ENCODE results near the gene SLC25A39. TPM values are rescaled to one million over a fixed set of nuclear protein-coding genes. Genes with fewer than 3 reads are reported as not detected.

The SLC25A39 gene
- total RNA-seq, 1 experiment from 2014 or later, result 164 TPM

DNA sequence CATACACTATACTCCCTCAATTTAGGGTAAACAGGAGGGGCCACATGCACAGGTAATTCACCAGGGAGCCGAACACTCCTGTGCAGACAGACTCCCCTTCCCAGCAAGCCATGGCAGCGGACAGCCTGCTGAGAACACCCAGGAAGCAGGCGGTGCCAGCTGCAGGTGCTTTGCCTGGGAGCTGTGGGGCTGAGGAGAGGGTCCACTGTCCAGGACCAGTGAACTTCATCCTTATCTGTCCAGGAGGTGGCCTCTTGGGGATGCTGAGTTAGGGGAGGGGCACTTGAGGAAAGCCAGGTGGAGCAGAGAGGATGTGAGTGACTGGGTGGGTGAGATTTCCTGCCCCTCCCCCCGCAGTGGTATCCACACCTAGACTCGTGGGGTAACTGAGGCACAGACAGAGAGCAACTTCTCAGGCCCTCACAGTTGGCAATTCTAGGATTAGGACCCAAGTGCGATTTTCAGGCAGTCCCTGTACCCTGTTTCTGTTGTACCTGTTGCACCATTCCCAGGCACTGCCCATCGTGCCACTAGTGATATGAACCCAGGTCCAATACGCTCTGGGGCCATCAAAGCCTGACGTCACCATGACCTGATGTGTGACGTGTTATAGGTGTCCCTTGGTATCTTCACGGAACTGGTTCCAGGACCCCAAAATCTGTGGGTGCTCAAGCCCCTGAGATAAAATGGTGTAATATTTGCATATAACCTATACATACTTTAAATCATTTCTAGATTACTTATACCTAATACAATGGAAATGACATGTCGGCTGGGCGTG is 21.6 kb upstream of the SLC25A39 start:
- intact Hi-C loops (cut with micrococcal nuclease; ENCODE audit: unreplicated experiment), result loop anchor here (10.0 kb wide), 1 partner anchor 271 kb away; the partner anchor contains the start of gene G6PC3

DNA sequence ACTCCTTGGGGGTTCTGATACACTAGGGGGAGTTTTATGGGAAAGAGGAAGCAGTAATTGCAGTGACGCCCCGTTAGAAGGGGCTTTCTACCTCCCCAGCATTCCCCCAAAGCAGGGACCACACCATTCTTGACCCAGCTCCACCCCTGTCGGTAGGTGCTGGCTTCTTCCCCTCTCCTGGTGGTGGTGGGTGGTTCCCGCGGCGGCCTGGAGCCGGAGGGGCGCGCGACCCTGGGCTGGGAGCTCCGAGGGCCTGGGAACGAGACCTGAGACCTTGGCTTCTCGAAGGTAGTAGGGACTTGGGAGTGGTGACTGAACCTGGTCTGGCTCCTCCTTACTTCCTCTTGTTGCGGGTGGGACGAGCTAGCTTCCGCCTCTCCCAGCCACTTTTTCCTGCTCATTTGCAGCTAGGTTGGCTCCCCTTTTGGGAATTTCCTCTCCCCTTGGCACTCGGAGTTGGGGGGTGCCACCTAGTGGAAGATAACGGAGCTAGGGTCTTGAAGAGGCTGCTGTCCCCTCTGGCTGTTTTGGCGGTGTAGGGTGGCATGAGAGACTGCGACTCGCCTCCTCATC is 20.9 kb upstream of the SLC25A39 start:
- H3K27ac ChIP-seq, result peak overlapping the region; percentile 31; the same call in 1 of the 2 replicates
- H3K9me3 ChIP-seq (ENCODE audit: insufficient read depth, low read depth), result no peaks in the 10 kb centered on the region
- H3K9me2 ChIP-seq (ENCODE audit: insufficient read depth), result no peaks in the 10 kb centered on the region
- DNase-seq, result peak; percentile 61 to 63
- H3K4me1 ChIP-seq (replicated peaks; ENCODE audit: insufficient read depth), result peaks cover 15% of the 10 kb centered on the region
- H3K4me2 ChIP-seq, result peak overlapping the region; percentile 93
- H3K27me3 ChIP-seq (ENCODE audit: insufficient read depth, low read depth), result no peaks in the 10 kb centered on the region
- H2AFZ ChIP-seq, result peak overlapping the region; percentile 87
- TF ChIP-seq EZH2 (IDR thresholded peaks at IDR 0.05; ENCODE audit: low read depth), result no peak
- TF ChIP-seq, protein P1, sequence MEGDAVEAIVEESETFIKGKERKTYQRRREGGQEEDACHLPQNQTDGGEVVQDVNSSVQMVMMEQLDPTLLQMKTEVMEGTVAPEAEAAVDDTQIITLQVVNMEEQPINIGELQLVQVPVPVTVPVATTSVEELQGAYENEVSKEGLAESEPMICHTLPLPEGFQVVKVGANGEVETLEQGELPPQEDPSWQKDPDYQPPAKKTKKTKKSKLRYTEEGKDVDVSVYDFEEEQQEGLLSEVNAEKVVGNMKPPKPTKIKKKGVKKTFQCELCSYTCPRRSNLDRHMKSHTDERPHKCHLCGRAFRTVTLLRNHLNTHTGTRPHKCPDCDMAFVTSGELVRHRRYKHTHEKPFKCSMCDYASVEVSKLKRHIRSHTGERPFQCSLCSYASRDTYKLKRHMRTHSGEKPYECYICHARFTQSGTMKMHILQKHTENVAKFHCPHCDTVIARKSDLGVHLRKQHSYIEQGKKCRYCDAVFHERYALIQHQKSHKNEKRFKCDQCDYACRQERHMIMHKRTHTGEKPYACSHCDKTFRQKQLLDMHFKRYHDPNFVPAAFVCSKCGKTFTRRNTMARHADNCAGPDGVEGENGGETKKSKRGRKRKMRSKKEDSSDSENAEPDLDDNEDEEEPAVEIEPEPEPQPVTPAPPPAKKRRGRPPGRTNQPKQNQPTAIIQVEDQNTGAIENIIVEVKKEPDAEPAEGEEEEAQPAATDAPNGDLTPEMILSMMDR (conservative IDR thresholded peaks at IDR 0.05), result peak; percentile 71
- ChIA-PET CTCF (interaction anchor here (0.5 to 1.1 kb wide), 6 partner anchors 19 to 411 kb away, joined by 3 to 8 read pairs (median 4); no protein-coding TSS in a partner anchor), POLR2A (ENCODE audit: unreplicated experiment) (interaction anchor here (0.6 to 1.5 kb wide), 2 partner anchors 19 to 417 kb away, joined by 5 to 7 read pairs; no protein-coding TSS in a partner anchor)
- intact Hi-C loops (cut with micrococcal nuclease; ENCODE audit: unreplicated experiment), result loop anchor here (10.0 kb wide), 1 partner anchor 271 kb away; the partner anchor contains the start of gene G6PC3
- peak overlapping the region; percentile 95 for H3K4me3 ChIP-seq
- BruUV-seq (replicated peaks), result TSS peak; percentile 75
- no peaks in the 10 kb centered on the region for H3K36me3 ChIP-seq (ENCODE audit: low read depth)
- peaks cover 7% of the 10 kb centered on the region; the same call in 1 of the 2 replicates for H3F3A ChIP-seq (ENCODE audit: insufficient read depth, low read depth)
- peaks cover 8% of the 10 kb centered on the region; the same call in 1 of the 2 replicates for H4K20me1 ChIP-seq (ENCODE audit: insufficient read depth)
- H3K79me2 ChIP-seq (ENCODE audit: low read depth), result peaks cover 7% of the 10 kb centered on the region; the same call in 1 of the 2 replicates

More for the DNA sequence above, 21.6 kb upstream of the SLC25A39 start:
- TF ChIP-seq EZH2 (IDR thresholded peaks at IDR 0.05; ENCODE audit: low read depth), result no peak
- TF ChIP-seq, protein P1 (conservative IDR thresholded peaks at IDR 0.05), result peak; percentile 19; the same call in 1 of the 2 replicates
- Histone ChIP-seq H3K36me3 (ENCODE audit: low read depth) (no peaks in the 10 kb centered on the region), H3K4me1 (replicated peaks; ENCODE audit: insufficient read depth) (peaks cover 8% of the 10 kb centered on the region), H3K27ac (no peak overlapping the region), H3K9me3 (ENCODE audit: insufficient read depth, low read depth) (no peaks in the 10 kb centered on the region), H2AFZ (no peak overlapping the region), H3F3A (ENCODE audit: insufficient read depth, low read depth) (peaks cover 2% of the 10 kb centered on the region; the same call in 1 of the 2 replicates), H3K9me2 (ENCODE audit: insufficient read depth) (no peaks in the 10 kb centered on the region), H3K79me2 (ENCODE audit: low read depth) (peaks cover 7% of the 10 kb centered on the region; the same call in 1 of the 2 replicates), H4K20me1 (ENCODE audit: insufficient read depth) (peaks cover 10% of the 10 kb centered on the region; the same call in 1 of the 2 replicates), H3K4me3 (peak overlapping the region; percentile 95; the same call in 1 of the 2 replicates), H3K27me3 (ENCODE audit: insufficient read depth, low read depth) (no peaks in the 10 kb centered on the region), H3K4me2 (peak overlapping the region; percentile 93)
- ChIA-PET CTCF (interaction anchor here (0.5 to 1.1 kb wide), 2 partner anchors 19 to 276 kb away, joined by 3 read pairs; no protein-coding TSS in a partner anchor), POLR2A (ENCODE audit: unreplicated experiment) (interaction anchor here (0.6 to 1.5 kb wide), 2 partner anchors 19 to 416 kb away, joined by 5 to 7 read pairs; no protein-coding TSS in a partner anchor)
- BruUV-seq (replicated peaks), result no TSS peak
- no peak for DNase-seq

GRCh38 chr17:44344939-44345453 is 20.4 kb upstream of the SLC25A39 start, which contains the start of gene GRN:
TSS of gene GRN (plus strand) at chr17:44345302. CDS start at chr17:44349165, 3,863 bp downstream.
- ChIA-PET POLR2A (ENCODE audit: unreplicated experiment) (interaction anchor here (0.7 to 1.5 kb wide), 2 partner anchors 18 to 121 kb away, joined by 4 to 7 read pairs; no protein-coding TSS in a partner anchor), CTCF (interaction anchor here (0.6 to 1.1 kb wide), 6 partner anchors 18 to 412 kb away, joined by 3 to 8 read pairs (median 5); no protein-coding TSS in a partner anchor)
- Histone ChIP-seq H3K4me1 (replicated peaks; ENCODE audit: insufficient read depth) (peaks cover 20% of the 10 kb centered on the region), H3K27me3 (ENCODE audit: insufficient read depth, low read depth) (no peaks in the 10 kb centered on the region), H3F3A (ENCODE audit: insufficient read depth, low read depth) (peaks cover 12% of the 10 kb centered on the region; the same call in 1 of the 2 replicates), H3K79me2 (ENCODE audit: low read depth) (peaks cover 7% of the 10 kb centered on the region; the same call in 1 of the 2 replicates), H3K4me3 (peak within 1 kb of the TSS; percentile 95), H2AFZ (peak within 1 kb of the TSS; percentile 92), H3K9me2 (ENCODE audit: insufficient read depth) (no peaks in the 10 kb centered on the region), H3K4me2 (peak within 1 kb of the TSS; percentile 93), H3K27ac (peak within 1 kb of the TSS; percentile 31; the same call in 1 of the 2 replicates), H3K36me3 (ENCODE audit: low read depth) (no peaks in the 10 kb centered on the region), H3K9me3 (ENCODE audit: insufficient read depth, low read depth) (no peaks in the 10 kb centered on the region), H4K20me1 (ENCODE audit: insufficient read depth) (peaks cover 8% of the 10 kb centered on the region; the same call in 1 of the 2 replicates)
- no TSS peak for BruUV-seq (replicated peaks)
- intact Hi-C loops (cut with micrococcal nuclease; ENCODE audit: unreplicated experiment), result loop anchor here (10.0 kb wide), 1 partner anchor 270 kb away; the partner anchor contains the start of gene G6PC3
- TF ChIP-seq, protein P1 (conservative IDR thresholded peaks at IDR 0.05), result no peak
- TF ChIP-seq EZH2 (IDR thresholded peaks at IDR 0.05; ENCODE audit: low read depth), result no peak
- peak; percentile 93 to 95 for DNase-seq

Data from PC-9 (cell line).